GM10248 (cell line): ENCODE results near the gene DPYD.

ENCODE experiments used
- CTCF ChIA-PET: fragments of 300-600 bp; sonication (Branson Sonifier 250); formaldehyde crosslinking; extraction: SDS; loops from one replicate; lab custom pipeline; 2021; ENCODE audit warnings: antibody characterized with exemption; lab: Yijun Ruan, JAX
- POLR2A ChIA-PET: fragments of 350-650 bp; sonication (Branson Sonifier 250); formaldehyde crosslinking; extraction: SDS; loops from one replicate; lab custom pipeline; 2020; ENCODE audit warnings: antibody characterized with exemption; lab: Yijun Ruan, JAX
- DNase-seq: peaks from one replicate; pipeline ENCODE4 v3.0.0; 2012; ENCODE audit errors: extremely low spot score
- CTCF ChIP-seq: IDR thresholded peaks from 2 replicates; pipeline ENCODE4 v1.5.1; 2012; ENCODE audit warnings: mild to moderate bottlenecking, low read depth; ENCODE audit errors: extremely low read depth, missing control alignments, control extremely low read depth

The DPYD gene

GRCh38 chr1:97384294-97384968 lies 536.4 kb downstream of the DPYD start:
- CTCF ChIA-PET = interaction anchor here (0.7 to 1.2 kb wide), 3 partner anchors 10 to 30 kb away, joined by 3 read pairs; no protein-coding TSS in a partner anchor
- no peak for DNase-seq
- POLR2A ChIA-PET = no interaction called here
- TF ChIP-seq CTCF = no peak

GRCh38 chr1:97383797-97384196 lies 537.0 kb downstream of the DPYD start:
- no peak for DNase-seq
- CTCF ChIA-PET = interaction anchor here (0.7 to 1.2 kb wide), 2 partner anchors 12 to 31 kb away, joined by 3 read pairs; no protein-coding TSS in a partner anchor
- POLR2A ChIA-PET = no interaction called here
- no peak for TF ChIP-seq CTCF

- ChIA-PET CTCF (no interaction called here), POLR2A (no interaction called here)
- DNase-seq = no peak
- TF ChIP-seq CTCF = no peak
Observed at GRCh38 chr1:97382206-97382605, 538.6 kb downstream of the DPYD start.

GRCh38 chr1:97379387-97380075 lies 541.3 kb downstream of the DPYD start:
- DNase-seq = no peak
- ChIA-PET POLR2A (no interaction called here), CTCF (interaction anchor here (0.9 to 1.8 kb wide), 2 partner anchors 12 to 37 kb away, joined by 3 to 5 read pairs; no protein-coding TSS in a partner anchor)
- TF ChIP-seq CTCF = no peak

GRCh38 chr1:97378596-97378995 lies 542.2 kb downstream of the DPYD start:
- POLR2A ChIA-PET = no interaction called here
- CTCF ChIA-PET = no interaction called here
- no peak for TF ChIP-seq CTCF
- DNase-seq = no peak

- ChIA-PET CTCF (no interaction called here), POLR2A (no interaction called here)
- no peak for DNase-seq
- no peak for TF ChIP-seq CTCF
Observed at GRCh38 chr1:97377432-97378034, 543.3 kb downstream of the DPYD start.
